Smooth muscle cell (in vitro differentiated cells): ENCODE measurements around the gene CBY3. TPM values are rescaled to one million over a fixed set of nuclear protein-coding genes. Genes with fewer than 3 reads are reported as not detected.
A peak's percentile ranks its signal among the peaks of the same experiment; 100 is the strongest.

ENCODE experiments used
- DNase-seq: peaks from one replicate; lab custom pipeline; 2025; ENCODE audit not compliant: unreplicated experiment; lab: John Stamatoyannopoulos, UW
- H2AFZ ChIP-seq: fragments of 200-600 bp; sonication (generic); 2 replicates; pipeline ENCODE4 v1.6.0; 2016; ENCODE audit warnings: antibody characterized with exemption, low read depth, mild to moderate bottlenecking
- H3F3A ChIP-seq: fragments of 200-600 bp; sonication (generic); 2 replicates; pipeline ENCODE4 v1.6.0; 2017; ENCODE audit warnings: antibody characterized with exemption, low read depth
- H3K27ac ChIP-seq: fragments of 200-600 bp; sonication (generic); 2 replicates; pipeline ENCODE4 v1.5.1; 2016; ENCODE audit warnings: low read depth, mild to moderate bottlenecking
- H3K27me3 ChIP-seq: fragments of 200-600 bp; sonication (generic); 2 replicates; pipeline ENCODE4 v1.6.1; 2016; ENCODE audit warnings: low read depth, mild to moderate bottlenecking
- H3K36me3 ChIP-seq: fragments of 200-600 bp; sonication (generic); 2 replicates; pipeline ENCODE4 v1.5.1; 2016; ENCODE audit warnings: low read depth
- H3K4me1 ChIP-seq: fragments of 200-600 bp; sonication (generic); 2 replicates; pipeline ENCODE4 v1.5.1; 2016; ENCODE audit warnings: low read depth
- H3K4me2 ChIP-seq: fragments of 200-600 bp; sonication (generic); 2 replicates; pipeline ENCODE4 v1.6.0; 2016; ENCODE audit warnings: mild to moderate bottlenecking
- H3K4me3 ChIP-seq: fragments of 200-600 bp; sonication (generic); 2 replicates; pipeline ENCODE4 v1.5.1; 2016; ENCODE audit warnings: mild to moderate bottlenecking
- H3K79me2 ChIP-seq: fragments of 200-600 bp; sonication (generic); 2 replicates; pipeline ENCODE4 v1.6.0; 2016; ENCODE audit warnings: low read depth, mild to moderate bottlenecking
- H3K9ac ChIP-seq: fragments of 200-600 bp; sonication (generic); 2 replicates; pipeline ENCODE4 v1.6.0; 2016; ENCODE audit warnings: low read depth
- H3K9me3 ChIP-seq: fragments of 200-600 bp; sonication (generic); replicated peaks from 2 replicates; pipeline ENCODE4 v1.5.1; 2016; ENCODE audit warnings: low read depth
- H4K20me1 ChIP-seq: fragments of 200-600 bp; sonication (generic); 2 replicates; pipeline ENCODE4 v1.6.0; 2016; ENCODE audit warnings: low read depth
- WGBS: methylation state at CpG from one replicate; pipeline ENCODE4 v1.1.7; 2016; ENCODE audit warnings: low lambda C conversion rate; 5-methylcytosine and 5-hydroxymethylcytosine counted together
- polyA plus RNA-seq: library from polyadenylated mRNA; unstranded; fragments of >200 nt; fragmentation: Nextera tagmentation; extraction: Ambion mirVana; gene quantifications from 2 replicates; pipeline ENCODE4 v1.2.1, GENCODE V29; 2016
- total RNA-seq: library from RNA; depleted of rRNA; stranded (reverse); fragments of >200 nt; gene quantifications from 2 replicates; pipeline ENCODE4 v1.2.3, GENCODE V29; 2014
- TF ChIP-seq, protein P1 (sequence below): fragments of 200-600 bp; sonication (generic); IDR thresholded peaks from 2 replicates; pipeline ENCODE4 v1.5.1; 2017; ENCODE audit warnings: borderline replicate concordance, mild to moderate bottlenecking, antibody characterized with exemption; ENCODE audit not compliant: insufficient read depth, poor library complexity, severe bottlenecking

The CBY3 gene
- not detected in 2 replicates for total RNA-seq
- 0.54 TPM in 1 of 2 replicates, not detected in the other for polyA plus RNA-seq

DNA sequence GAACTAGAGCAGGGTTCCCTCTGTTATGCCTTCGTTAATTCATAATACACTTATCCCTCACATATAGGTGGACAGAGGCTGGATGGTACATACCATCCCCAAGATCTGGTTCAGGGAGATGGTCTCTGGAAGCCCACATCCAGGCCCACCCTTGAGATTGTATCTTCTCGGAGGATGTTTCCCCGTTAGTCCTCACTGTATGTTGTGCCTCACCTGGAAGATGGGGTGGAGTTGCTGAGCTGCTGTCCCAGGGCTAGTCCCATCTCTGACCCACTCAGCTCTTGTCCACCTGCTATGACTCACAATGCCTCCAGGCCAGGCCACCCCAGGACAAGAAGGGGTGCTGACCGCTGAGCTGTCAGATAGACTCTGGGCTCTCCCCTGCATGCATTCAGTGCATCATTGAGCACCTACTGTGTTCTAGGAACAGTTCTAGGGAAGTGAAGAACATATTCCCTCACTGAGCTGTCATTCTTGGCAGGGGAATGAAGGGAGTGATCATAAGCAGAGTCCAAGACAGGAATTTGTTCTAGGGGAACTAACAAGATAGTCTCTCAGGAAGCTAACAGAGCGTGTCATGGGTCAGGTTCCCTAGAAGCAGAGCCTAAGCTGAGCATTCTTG, at the start of gene CBY3:
CBY3 (minus strand) TSS at position 255 of the 622 bp plus-strand sequence; CDS start at position 139, 116 bp downstream.
- no peaks in the 10 kb centered on the region for H3F3A ChIP-seq
- no peak within 1 kb of the TSS for H2AFZ ChIP-seq
- TF ChIP-seq, protein P1, sequence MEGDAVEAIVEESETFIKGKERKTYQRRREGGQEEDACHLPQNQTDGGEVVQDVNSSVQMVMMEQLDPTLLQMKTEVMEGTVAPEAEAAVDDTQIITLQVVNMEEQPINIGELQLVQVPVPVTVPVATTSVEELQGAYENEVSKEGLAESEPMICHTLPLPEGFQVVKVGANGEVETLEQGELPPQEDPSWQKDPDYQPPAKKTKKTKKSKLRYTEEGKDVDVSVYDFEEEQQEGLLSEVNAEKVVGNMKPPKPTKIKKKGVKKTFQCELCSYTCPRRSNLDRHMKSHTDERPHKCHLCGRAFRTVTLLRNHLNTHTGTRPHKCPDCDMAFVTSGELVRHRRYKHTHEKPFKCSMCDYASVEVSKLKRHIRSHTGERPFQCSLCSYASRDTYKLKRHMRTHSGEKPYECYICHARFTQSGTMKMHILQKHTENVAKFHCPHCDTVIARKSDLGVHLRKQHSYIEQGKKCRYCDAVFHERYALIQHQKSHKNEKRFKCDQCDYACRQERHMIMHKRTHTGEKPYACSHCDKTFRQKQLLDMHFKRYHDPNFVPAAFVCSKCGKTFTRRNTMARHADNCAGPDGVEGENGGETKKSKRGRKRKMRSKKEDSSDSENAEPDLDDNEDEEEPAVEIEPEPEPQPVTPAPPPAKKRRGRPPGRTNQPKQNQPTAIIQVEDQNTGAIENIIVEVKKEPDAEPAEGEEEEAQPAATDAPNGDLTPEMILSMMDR: no peak
- H3K79me2 ChIP-seq: peaks cover 21% of the 10 kb centered on the region
- no peaks in the 10 kb centered on the region for H3K36me3 ChIP-seq
- no peak within 1 kb of the TSS for H3K9ac ChIP-seq
- H3K27me3 ChIP-seq: no peaks in the 10 kb centered on the region
- H3K4me1 ChIP-seq: peaks cover 11% of the 10 kb centered on the region
- no peak within 1 kb of the TSS for H3K27ac ChIP-seq
- no peak for DNase-seq
- H3K4me3 ChIP-seq: no peak within 1 kb of the TSS
- H4K20me1 ChIP-seq: no peaks in the 10 kb centered on the region
- H3K4me2 ChIP-seq: no peak within 1 kb of the TSS
- H3K9me3 ChIP-seq: no peaks in the 10 kb centered on the region
- 93% methylated on average over 5 of the region's 5 CpGs for WGBS

GRCh38 chr5:179730356-179730755, 49.5 kb upstream of the CBY3 start:
- Histone ChIP-seq H3K36me3 (peaks cover 34% of the 10 kb centered on the region), H3F3A (peaks cover 51% of the 10 kb centered on the region), H3K4me3 (no peak overlapping the region), H3K4me2 (no peak overlapping the region), H3K9me3 (no peaks in the 10 kb centered on the region), H3K79me2 (peaks cover 21% of the 10 kb centered on the region), H3K4me1 (peaks cover 8% of the 10 kb centered on the region), H3K27ac (peak overlapping the region; percentile 88), H2AFZ (no peak overlapping the region), H4K20me1 (peaks cover 28% of the 10 kb centered on the region), H3K27me3 (no peaks in the 10 kb centered on the region), H3K9ac (no peak overlapping the region)
- 85% methylated on average over 3 of the region's 3 CpGs for WGBS
- TF ChIP-seq, protein P1: no peak
- DNase-seq: no peak

- H3K27me3 ChIP-seq: no peaks in the 10 kb centered on the region
- H3K4me1 ChIP-seq: peaks cover 6% of the 10 kb centered on the region
- peak overlapping the region; percentile 88 for H3K27ac ChIP-seq
- no peaks in the 10 kb centered on the region for H3K9me3 ChIP-seq
- peaks cover 34% of the 10 kb centered on the region for H3K36me3 ChIP-seq
- no peak overlapping the region for H2AFZ ChIP-seq
- H3K79me2 ChIP-seq: peaks cover 15% of the 10 kb centered on the region
- no peak overlapping the region for H3K9ac ChIP-seq
- H3K4me2 ChIP-seq: no peak overlapping the region
- H3F3A ChIP-seq: peaks cover 55% of the 10 kb centered on the region
- TF ChIP-seq, protein P1: no peak
- DNase-seq: no peak
- no peak overlapping the region for H3K4me3 ChIP-seq
- 95% methylated on average over 3 of the region's 3 CpGs for WGBS
- H4K20me1 ChIP-seq: peaks cover 22% of the 10 kb centered on the region
Measured at GRCh38 chr5:179729727-179730126, 48.9 kb upstream of the CBY3 start.

DNA sequence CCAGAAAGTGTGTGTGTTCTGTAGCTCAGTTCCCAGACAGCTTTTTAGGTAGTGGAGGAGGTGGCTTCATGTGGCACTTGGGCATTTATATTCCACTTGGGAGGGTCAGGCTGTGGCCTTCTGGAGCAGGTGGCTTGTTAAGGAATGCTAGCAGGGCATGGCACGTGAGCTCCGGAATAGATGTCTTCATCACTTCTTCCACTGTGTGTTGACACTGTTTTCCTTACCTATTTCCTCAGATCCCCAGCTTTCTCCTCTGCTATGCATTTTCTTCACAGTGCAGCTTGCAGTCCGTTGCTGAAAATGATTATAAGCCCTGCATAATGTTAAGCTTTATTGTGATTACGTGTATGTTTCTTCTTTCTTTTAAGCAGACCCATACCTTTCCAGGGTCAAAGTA, 48.5 kb upstream of the CBY3 start:
- WGBS: 98% methylated on average over 4 of the region's 4 CpGs
- H3K4me2 ChIP-seq: no peak overlapping the region
- peaks cover 18% of the 10 kb centered on the region for H4K20me1 ChIP-seq
- peak overlapping the region; percentile 88 for H3K27ac ChIP-seq
- no peak overlapping the region for H2AFZ ChIP-seq
- H3K36me3 ChIP-seq: peaks cover 36% of the 10 kb centered on the region
- TF ChIP-seq, protein P1: no peak
- DNase-seq: no peak
- H3K79me2 ChIP-seq: peaks cover 11% of the 10 kb centered on the region
- H3K9ac ChIP-seq: no peak overlapping the region
- H3K27me3 ChIP-seq: no peaks in the 10 kb centered on the region
- peaks cover 2% of the 10 kb centered on the region for H3K4me1 ChIP-seq
- no peaks in the 10 kb centered on the region for H3K9me3 ChIP-seq
- H3K4me3 ChIP-seq: no peak overlapping the region
- H3F3A ChIP-seq: peaks cover 59% of the 10 kb centered on the region
